HTR-8/SVneo (cell line): ENCODE data around the gene FKBP8.
A peak's percentile ranks its signal among the peaks of the same experiment; 100 is the strongest.

Experiments used
- DNase-seq: peaks from one replicate; pipeline ENCODE4 v3.0.0; 2011; ENCODE audit warnings: low spot score, mixed read lengths; ENCODE audit not compliant: insufficient read length
- FAIRE-seq: peaks from 2 replicates; lab custom pipeline; 2011; peaks lifted over from hg19 to GRCh38; lab: Jason Lieb, UNC

The FKBP8 gene

GRCh38 chr19:18504886-18505610 lies 38.3 kb downstream of the FKBP8 start:
- DNase-seq (no peak), FAIRE-seq (no peak)

- DNase-seq (no peak), FAIRE-seq (peak; percentile 4)
These were observed 39.1 kb downstream of the FKBP8 start for GRCh38 chr19:18503971-18504885.

- DNase-seq (no peak), FAIRE-seq (no peak)
These were observed 39.9 kb downstream of the FKBP8 start for GRCh38 chr19:18503337-18503970.

- FAIRE-seq (no peak), DNase-seq (no peak)
These were observed 40.6 kb downstream of the FKBP8 start for GRCh38 chr19:18502638-18503294.

- DNase-seq (no peak), FAIRE-seq (no peak)
These were observed 41.1 kb downstream of the FKBP8 start for GRCh38 chr19:18502246-18502637.

- FAIRE-seq (no peak), DNase-seq (no peak)
These were observed 41.5 kb downstream of the FKBP8 start for GRCh38 chr19:18501832-18502231.

GRCh38 chr19:18501351-18501750 lies 42.0 kb downstream of the FKBP8 start:
- DNase-seq: no peak
- FAIRE-seq: no peak

- FAIRE-seq (no peak), DNase-seq (no peak)
These were observed 42.6 kb downstream of the FKBP8 start for GRCh38 chr19:18500799-18501198.

- FAIRE-seq (no peak), DNase-seq (no peak)
These were observed 43.0 kb downstream of the FKBP8 start for GRCh38 chr19:18500376-18500775.

GRCh38 chr19:18499055-18499775 lies 44.2 kb downstream of the FKBP8 start:
- DNase-seq: no peak
- FAIRE-seq: no peak

- peak; percentile 20 for FAIRE-seq
- DNase-seq: no peak
These were observed 46.5 kb downstream of the FKBP8 start for GRCh38 chr19:18496980-18497256.

- FAIRE-seq (no peak), DNase-seq (peak; percentile 59)
These were observed 47.0 kb downstream of the FKBP8 start for GRCh38 chr19:18496167-18496979.

GRCh38 chr19:18495204-18495911 lies 48.0 kb downstream of the FKBP8 start:
- FAIRE-seq: peak; percentile 20
- no peak for DNase-seq

- FAIRE-seq (no peak), DNase-seq (no peak)
These were observed 49.1 kb downstream of the FKBP8 start for GRCh38 chr19:18494267-18494607.

- DNase-seq (no peak), FAIRE-seq (peak; percentile 23)
These were observed 49.7 kb downstream of the FKBP8 start for GRCh38 chr19:18493440-18494266.

- no peak for DNase-seq
- FAIRE-seq: no peak
These were observed 51.1 kb downstream of the FKBP8 start for GRCh38 chr19:18491995-18492953.

GRCh38 chr19:18490728-18491127 lies 52.6 kb downstream of the FKBP8 start:
- DNase-seq (no peak), FAIRE-seq (no peak)
